ENCODE measurements around the gene PRR23B.

GRCh38 chr3:139020036-139020867 is 474 bp downstream of the PRR23B start:
- TF ChIP-seq CTCF (IDR thresholded peaks at IDR 0.05) (no peak), POLR2A (IDR thresholded peaks at IDR 0.05) (no peak)

Measured in thyroid gland (tissue), 4 donors.